ENCODE measurements around the gene KRT4.
"Not testable (repeated sequence)": the region's sequence is repeated elsewhere in the genome, so short reads cannot be mapped to it uniquely, and the experiment has no call there.

KRT4 gene

DNA sequence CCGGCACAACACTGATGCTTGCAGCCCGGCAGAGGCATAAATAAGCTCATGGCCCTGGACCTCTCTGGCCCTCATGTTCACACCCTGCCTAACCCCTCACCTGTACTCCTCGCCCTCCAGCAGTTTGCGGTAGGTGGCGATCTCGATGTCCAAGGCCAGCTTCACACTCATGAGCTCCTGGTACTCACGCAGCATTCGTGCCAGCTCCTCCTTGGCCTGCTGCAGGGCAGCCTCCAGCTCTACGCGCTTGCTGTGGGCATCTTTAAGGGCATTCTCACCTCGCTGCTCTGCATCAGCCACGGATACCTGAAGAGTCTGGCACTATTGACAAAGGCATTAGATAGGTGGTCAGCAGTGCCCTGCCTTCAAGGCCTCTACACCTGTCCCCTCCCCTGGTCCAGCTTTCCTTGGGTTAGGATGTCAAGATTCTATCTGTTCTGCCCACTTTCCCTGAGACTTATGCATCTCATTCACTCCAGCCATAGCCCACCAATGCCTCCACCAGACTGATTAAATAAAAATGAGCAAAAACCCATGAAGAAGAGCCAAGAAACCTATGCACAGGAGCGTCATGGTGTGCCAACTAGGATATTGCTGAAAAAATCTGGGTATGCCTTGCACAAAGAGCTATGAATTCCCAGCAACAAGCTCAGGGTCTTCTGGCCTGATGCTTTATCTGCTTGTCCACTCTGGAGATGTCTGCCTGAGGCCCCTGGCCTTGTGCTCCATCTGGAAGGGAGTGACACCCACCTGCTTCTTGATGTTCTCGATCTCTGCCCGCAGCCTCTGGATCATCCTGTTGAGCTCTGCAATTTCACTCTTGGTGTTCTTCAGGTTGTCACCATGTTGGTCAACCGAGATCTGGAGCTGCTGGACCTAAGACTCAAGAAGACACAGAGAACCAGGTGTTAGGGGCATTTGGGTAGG lies 6.1 kb downstream of the KRT4 start:
- no peak for DNase-seq (ENCODE audit: low read depth)

DNA sequence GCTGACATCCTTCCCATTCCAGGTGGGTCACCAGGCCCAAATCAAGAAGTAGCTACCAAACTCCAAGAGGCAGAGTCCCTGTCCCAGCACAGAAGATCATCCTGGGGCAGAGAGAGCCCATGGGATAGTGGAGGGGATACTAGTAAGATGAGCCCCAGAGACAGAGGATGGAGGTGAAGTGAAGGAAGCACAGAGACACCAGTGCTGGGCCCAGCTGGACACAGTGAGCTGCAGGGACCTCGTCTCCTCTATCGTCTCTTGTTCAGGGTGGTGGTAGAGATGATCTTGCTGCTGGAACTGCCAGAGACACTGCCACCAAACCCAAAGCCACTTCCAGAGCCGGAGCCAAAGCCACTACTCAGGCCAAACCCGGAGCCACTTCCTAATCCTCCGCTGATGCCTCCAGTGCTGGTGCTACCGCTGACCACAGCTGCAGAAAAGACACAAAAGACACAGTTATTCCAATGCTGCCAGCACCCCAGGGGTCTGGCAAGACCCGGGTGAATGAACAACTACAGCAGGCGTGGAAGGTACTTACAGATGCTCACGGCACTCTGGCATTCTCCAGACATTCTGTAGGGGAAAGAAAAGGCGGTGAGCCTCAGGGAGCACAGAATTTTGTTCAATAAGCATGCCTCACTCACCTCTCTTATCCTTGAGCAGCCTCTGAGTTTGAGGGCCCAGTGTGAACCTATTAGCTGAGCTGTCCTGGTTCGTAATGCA lies 6.9 kb downstream of the KRT4 start:
- DNase-seq (ENCODE audit: low read depth) = no peak

DNA sequence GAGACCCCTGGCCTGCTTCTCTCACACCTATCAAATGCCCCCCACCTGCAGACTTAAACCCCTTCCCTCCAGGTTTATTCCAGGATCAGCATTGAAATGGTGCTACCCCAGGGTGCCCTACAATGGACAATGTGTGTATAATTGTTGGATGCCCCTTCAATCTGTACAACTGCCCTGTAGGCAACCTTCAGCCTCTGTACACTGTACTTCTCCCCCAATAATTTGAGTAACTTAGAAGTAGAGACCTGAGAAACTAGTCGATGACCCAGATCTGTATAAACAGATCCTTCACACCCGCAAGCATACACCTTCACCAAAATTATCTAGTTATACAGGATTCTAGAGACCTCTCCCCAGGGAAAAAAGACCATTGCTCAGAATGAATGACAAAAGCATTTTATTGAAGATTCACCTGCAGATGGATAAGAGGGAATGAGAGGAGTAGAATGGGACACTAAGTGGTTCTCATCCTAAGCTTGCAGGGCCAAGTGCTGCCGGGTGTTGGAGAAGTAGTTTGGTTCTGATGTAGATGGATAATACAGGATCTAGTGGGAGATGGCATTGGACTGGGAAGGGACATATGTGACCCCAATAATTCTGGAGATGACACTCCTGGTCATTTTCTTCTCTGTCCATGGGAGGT lies 7.6 kb downstream of the KRT4 start:
- no peak for DNase-seq (ENCODE audit: low read depth)

DNA sequence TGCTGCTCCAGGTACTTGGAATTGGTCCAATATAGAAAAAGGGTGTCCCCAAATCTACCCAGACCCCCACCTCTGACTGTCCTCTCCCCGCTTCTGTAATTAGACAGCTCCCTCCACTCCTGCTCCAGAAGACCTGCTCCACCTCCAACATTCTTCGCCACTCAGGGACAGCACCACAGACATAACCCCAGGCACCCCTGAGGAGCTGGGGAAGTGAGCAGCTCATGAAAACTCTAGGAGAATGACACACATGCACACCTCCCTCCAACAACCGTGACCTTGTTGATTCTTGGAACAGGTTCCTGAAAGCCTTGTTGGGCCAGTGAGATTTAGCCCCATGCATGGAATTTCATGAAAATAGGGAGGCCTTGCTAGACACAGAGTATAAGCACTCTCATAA lies 8.2 kb downstream of the KRT4 start:
- no peak for DNase-seq (ENCODE audit: low read depth)

DNA sequence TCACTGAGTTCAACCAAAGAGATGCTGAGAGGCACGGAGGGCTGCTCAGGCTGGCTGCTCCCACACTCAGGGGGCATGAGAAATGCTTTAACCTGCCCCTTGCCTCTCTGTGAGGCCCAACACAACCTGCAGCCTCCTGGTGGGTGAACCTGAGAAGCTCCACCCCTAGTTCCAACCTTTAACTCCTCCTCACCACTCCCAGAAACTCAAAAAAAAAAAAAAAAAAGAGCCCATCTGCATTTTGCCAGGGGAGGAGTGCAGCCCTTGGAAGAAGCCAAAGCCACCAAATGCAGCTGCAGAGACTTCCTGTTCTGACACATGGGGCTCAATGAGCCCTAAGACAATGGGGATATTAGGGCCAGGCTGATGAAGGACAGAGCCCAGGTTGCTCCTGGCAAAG lies 8.9 kb downstream of the KRT4 start:
- no peak for DNase-seq (ENCODE audit: low read depth)

DNA sequence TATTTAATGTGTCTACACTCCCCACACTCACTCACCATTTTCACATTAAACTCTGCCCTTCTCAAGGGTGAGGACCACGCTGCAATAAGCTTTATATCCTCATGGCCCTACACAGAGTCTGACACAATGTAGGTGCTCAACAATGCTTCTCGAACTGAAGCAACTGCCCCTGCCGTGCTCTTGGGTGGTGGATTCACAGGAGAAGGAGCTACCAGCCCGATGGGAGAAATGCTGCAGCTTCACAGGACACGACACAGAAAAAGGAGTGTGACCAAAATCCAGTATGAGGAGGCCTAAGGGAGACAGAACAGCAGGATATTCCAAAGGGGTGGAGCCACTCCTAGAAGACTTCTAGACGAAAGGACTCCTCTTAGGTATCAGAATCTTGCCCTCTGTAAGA lies 11.5 kb downstream of the KRT4 start:
- no peak for DNase-seq (ENCODE audit: low read depth)

DNA sequence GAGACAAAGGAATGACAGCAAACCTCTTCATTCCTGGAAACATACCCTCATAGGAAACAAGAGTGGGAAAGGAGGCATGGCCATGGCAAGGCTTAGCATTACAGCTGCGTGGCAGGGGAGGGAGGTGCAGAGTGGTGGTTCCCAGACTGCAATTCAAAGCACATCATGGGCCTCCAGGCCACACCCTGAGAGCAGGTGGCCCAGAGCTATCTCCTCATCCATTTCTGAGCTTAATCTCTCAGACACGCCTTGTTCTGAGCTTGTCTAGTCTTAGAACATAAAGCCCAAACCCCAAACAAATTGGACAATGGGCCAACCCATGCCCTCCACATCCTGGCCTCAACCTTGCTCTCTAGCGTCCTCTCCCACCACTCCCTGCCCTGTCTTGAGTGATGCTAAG lies 12.1 kb downstream of the KRT4 start:
- no peak for DNase-seq (ENCODE audit: low read depth)

DNA sequence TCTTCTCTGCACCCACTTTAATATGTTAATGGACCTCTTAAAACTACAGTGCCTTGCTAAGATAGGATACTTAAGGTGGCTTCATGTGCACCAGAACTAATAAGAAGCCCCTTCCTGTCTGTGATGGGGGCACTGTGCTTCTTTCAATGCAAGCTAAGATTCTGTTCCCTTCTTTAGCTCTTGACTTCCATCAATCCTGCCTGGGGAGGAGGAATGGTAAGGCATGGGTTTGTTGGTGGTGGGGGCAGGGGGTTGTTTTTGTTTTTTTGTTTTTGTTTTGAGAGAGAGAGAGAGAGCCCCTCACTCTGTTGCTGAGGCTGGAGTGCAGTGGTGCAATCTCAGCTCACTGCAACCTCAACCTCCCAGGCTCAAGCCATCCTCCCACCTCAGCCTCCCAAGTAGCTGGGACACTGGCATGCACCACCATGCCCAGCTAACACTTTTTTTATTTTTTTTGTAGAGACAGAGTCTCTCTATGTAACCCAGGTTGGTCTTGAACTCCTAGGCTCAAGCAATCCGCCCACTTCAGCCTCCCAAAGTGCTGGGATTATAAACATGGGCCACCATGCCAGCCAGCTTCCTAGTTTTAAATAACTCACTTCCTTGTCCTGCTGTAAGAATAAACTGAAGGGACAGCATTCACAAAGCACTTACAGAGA lies 13.5 kb downstream of the KRT4 start:
- no peak for DNase-seq (ENCODE audit: low read depth)

DNA sequence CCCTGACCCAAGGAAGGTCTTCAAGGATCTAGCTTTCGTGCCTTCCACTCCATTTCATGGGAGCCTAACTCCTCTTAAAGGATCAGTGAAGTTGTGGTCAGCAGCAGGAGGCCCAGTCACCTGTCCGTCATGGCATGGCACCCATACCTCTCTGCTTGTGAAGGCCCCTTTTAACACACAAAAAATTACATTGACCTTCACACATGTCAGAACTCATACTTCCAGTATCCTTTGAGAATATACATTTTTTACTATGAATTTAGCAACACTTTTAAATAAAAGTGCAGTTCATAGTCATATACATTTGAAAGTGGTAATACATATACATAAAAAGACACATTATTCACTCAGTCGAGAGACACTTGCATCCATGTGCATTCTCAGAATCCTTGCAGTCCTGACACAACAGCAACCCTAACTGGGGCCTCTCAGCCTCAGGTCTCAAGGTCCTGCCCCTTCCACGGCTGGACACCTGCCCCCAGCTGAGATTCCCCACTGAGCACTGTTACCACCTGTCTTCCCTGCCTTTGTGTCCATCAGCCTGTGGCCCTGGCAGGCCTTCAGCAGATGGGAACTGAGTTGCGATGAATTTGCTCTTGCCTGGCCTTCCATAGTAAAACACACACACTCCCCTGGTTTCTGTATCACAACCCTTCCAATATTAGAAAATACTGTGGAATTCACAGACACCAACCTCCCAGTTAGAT lies 14.3 kb downstream of the KRT4 start:
- no peak for DNase-seq (ENCODE audit: low read depth)

DNA sequence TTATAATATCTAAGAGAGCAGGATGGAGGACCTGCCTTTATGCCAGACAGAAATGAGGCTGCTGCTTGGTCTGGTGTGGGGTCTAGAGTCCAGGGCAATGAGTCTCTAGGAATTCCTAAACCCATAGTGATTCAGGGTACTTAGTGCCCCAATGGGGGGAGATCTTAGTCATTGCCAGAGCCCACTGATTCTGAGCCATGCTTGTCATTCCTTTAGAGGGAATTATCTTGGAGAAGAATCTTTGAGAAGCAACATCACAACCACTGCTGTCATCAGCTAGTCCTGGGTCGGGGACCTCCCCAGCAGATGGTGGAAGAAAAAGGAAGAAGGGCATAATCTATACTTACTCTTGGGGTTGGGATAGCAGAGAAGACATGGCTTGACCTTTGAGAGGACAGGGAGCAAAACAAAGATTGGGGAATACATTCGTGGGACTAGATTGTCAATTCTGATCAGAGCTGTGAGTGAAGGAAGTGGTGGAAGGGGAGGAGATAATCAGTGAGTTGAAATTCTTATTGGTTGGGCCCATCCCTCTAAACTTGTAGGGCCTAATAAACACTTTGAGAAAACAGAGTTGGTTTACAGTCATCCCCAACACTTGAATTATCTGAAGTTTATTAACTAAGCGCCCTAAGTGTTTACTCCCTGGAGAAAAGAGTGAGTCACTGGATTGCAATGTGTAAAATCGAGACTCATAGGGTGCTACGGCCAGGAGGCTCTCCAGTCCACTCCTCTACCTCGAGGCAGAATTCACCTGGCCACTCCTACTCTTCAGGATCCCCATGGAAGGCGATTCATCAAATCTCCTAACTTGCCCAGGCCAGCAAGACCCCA lies 15.0 kb downstream of the KRT4 start:
- no peak for DNase-seq (ENCODE audit: low read depth)

DNA sequence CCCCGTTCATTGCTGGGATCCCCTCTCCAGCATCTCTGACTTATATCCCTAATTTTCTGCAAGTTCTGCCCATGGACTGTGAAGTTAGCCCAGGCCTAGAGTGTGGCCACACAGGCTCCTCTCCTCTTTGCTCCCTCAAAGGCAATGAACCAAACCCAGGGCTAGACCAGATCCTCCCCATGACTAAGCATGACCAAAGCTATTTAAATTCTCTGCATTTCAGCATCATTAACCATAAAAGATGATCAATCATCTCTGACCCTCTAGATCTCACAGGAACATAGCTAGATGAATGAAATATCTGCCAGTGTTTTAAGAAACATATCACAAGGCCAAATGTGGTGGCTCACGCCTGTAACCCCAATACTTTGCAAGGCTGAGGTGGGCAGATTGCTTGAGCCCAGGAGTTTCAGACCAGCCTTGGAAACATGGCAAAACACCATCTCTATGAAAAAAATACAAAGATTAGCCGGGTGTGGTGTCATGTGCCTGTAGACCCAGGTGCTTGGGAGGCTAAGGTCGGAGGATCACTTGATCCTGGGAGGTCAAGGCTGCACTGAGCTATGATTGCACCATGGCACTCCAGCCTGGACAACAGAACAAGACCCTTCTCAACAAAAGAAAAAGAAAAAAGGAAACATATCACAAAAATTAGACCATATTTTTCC lies 15.8 kb downstream of the KRT4 start:
- no peak for DNase-seq (ENCODE audit: low read depth)

DNA sequence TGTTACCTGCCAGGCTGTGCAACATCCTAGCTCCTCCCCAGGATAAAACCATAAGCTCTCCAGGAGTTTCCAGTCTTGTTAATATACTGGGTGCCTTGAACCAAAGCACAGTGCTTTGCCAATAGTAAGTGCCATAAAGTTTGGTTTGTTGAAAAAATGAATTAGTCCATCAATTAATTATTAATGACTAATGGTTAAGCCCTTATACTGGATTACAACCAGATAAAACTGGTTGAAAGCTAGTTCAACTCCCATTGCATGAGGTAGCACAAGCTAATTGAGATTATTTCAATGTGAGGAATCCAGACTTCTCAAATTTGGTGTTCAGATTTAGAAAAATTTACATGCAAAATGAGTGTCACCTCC lies 16.4 kb downstream of the KRT4 start:
- DNase-seq (ENCODE audit: low read depth) = no peak

DNA sequence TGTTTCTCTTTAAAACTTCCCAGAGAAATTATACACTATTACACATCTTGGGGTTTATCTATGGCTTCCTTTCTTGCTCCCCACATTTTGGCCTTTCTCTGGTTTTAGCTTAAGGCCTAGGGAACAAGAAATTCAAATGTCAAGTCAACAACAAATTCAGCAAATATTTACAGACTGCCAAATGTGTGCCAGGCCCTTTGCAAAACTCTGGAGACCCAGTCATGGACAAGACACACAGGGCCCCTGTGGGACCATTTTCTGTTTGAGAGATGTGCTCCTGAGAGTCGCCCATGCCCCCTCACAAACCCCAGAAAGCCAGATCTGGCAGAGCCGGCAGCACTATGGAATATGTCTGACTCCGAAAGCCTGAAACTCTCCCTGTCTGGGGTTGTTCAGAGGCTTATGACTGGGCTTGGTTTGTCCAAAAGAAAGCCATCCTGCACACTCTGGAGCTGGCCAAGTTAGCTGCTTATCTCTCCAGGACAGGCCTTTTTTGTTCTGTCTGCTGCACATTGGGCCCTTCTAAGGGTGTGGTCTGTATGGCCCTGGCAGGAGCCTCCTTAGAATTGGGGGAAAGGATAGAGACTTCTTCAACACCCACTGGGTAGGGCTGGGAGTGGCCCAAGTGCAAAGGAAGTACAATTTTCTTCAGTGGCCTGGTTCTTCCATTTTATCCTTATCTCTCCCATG lies 16.9 kb downstream of the KRT4 start:
- DNase-seq (ENCODE audit: low read depth) = no peak

DNA sequence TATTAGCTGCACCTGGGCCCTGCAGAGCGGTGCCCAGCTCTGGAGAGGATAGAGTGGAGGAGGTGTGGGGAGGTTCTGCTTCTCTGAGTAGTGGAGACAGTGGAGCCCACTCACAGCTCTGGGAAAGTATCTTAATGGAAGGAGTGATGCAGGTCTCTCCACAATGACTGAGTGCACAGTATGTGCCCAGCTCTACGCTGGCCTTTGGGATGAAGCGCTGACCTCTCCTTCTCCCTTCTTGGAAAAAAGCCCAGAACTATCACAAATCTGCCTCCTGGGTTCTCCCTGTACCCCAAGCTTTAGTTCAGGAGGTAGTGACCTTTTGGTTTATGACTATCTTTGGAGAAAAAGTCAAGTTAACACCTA lies 17.5 kb downstream of the KRT4 start:
- DNase-seq (ENCODE audit: low read depth) = no peak

DNA sequence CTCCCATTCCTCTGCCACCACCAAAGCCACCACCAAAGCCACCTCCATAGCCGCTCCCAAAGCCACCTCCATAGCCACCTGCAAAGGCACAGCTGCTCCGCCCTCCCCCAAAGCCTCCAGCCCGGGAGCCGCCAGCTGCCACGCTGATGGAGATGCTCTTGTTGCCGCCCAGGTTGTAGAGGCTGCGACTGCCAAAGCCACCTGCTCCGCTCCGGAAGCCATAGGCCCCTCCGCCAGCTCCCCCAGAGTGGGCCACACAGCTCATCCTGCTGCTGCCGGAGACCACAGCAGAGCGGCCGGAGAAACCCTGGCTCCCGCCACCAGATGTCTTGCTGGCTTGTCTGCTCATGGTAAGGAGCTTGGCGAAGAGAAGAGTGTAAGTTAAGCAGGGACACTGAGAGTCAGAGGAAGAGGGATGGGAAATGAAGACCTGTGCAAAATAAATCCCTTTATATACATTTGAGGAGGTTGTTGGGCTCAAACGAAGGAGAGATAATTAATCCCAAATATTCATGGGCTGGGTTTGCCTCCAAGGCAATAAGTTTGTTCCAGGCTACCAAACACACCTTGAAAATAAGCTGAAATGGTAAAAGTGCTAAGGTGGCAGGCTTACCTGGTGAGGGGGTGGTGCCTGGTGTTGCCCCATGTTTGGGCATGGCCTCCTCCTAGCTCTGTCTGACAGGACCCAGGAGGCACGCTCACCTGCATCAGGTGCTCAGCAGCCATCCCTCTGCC lies 18.1 kb downstream of the KRT4 start, which contains the start of gene KRT3:
Gene KRT3 (minus strand): TSS at position 424 of the 735 bp plus-strand sequence. CDS start 75 bp downstream, at position 349.
- DNase-seq (ENCODE audit: low read depth) = no peak

DNA sequence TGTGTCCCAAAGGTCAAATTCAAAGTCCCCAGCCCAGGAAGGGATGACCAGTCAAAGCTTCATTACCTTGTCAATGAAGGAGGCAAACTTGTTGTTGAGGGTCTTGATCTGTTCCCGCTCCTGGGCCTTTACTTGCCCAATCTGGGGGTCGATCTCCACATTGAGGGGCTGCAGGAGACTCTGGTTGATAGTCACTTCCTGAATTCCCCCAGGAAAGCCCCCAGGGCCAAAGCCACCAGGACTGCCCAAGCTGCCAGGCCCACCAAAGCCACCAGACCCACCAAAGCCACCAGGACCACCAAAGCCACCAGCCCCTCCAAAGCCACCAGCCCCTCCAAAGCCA lies 18.6 kb downstream of the KRT4 start:
- DNase-seq (ENCODE audit: low read depth) = not testable (repeated sequence)

DNA sequence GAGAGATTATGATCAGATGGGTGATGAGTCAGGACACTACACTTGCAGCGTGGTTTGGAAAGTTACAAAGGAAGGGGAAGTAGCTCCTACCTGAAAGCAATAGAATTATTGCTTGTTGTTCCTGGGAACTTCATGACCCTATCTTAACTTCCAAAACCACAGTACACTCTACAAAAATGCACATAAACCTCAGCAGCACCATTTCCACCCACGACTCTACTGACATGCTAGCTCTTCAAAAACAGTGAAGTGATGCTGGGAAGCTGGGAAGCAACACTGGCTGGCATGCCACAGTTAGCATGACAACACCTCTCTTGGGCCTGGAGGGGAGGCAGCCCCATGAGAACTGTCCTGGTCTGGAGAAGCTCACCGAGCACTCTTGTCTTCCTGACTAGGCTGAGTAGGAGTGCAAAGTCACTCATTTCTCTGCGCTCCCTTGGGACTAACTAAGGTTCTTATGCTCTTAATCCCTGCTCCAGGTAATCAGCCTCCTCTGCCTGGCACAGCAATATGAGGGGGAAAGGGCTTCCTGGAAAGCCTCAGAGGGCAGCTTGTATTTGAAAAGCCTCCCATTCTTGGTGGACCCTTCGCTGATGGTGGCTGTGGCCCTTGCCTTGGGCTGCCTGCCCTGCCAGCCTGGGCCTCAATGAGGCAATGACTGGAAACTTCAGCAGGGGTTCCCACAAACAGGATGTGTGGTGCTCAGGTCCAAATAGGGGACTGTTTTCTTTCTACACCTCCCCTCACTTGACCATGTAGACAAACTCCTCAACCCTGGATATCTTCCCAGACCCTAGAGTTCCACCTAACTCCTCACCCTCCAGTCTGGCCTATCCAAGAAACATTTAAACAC lies 19.2 kb downstream of the KRT4 start:
- DNase-seq (ENCODE audit: low read depth) = no peak

Measured in fibroblast of the conjunctiva (primary cell).